Measurements from ENCODE around the gene ZDHHC14.
"Not testable (repeated sequence)": the region's sequence is repeated elsewhere in the genome, so short reads cannot be mapped to it uniquely, and the experiment has no call there.

ZDHHC14 gene

GRCh38 chr6:157381631-157382621, 936 bp downstream of the ZDHHC14 start:
- peak; percentile 60 for DNase-seq

- DNase-seq, result no peak
Measured at GRCh38 chr6:157382821-157383220, 1.8 kb downstream of the ZDHHC14 start.

GRCh38 chr6:157383471-157383870, 2.5 kb downstream of the ZDHHC14 start:
- no peak for DNase-seq

GRCh38 chr6:157384962-157385361, 4.0 kb downstream of the ZDHHC14 start:
- DNase-seq, result not testable (repeated sequence)

- no peak for DNase-seq
Measured at GRCh38 chr6:157385482-157385881, 4.5 kb downstream of the ZDHHC14 start.

- DNase-seq, result no peak
Measured at GRCh38 chr6:157386023-157386422, 5.0 kb downstream of the ZDHHC14 start.

- DNase-seq, result no peak
Measured at GRCh38 chr6:157386454-157386853, 5.5 kb downstream of the ZDHHC14 start.

- no peak for DNase-seq
Measured at GRCh38 chr6:157388924-157389323, 7.9 kb downstream of the ZDHHC14 start.

- no peak for DNase-seq
Measured at GRCh38 chr6:157390273-157391060, 9.5 kb downstream of the ZDHHC14 start.

GRCh38 chr6:157392927-157393668, 12.1 kb downstream of the ZDHHC14 start:
- DNase-seq, result no peak

GRCh38 chr6:157393669-157394327, 12.8 kb downstream of the ZDHHC14 start:
- DNase-seq, result no peak

- not testable (repeated sequence) for DNase-seq
Measured at GRCh38 chr6:157395199-157395598, 14.2 kb downstream of the ZDHHC14 start.

- DNase-seq, result no peak
Measured at GRCh38 chr6:157396026-157396425, 15.0 kb downstream of the ZDHHC14 start.

GRCh38 chr6:157397660-157398059, 16.7 kb downstream of the ZDHHC14 start:
- DNase-seq, result no peak

GRCh38 chr6:157398151-157398550, 17.2 kb downstream of the ZDHHC14 start:
- no peak for DNase-seq

- no peak for DNase-seq
Measured at GRCh38 chr6:157400676-157401075, 19.7 kb downstream of the ZDHHC14 start.

GRCh38 chr6:157401734-157402338, 20.8 kb downstream of the ZDHHC14 start:
- no peak for DNase-seq

GRCh38 chr6:157402996-157403685, 22.2 kb downstream of the ZDHHC14 start:
- no peak for DNase-seq

- DNase-seq, result no peak
Measured at GRCh38 chr6:157403686-157404051, 22.7 kb downstream of the ZDHHC14 start.

- peak; percentile 38 for DNase-seq
Measured at GRCh38 chr6:157405986-157406385, 25.0 kb downstream of the ZDHHC14 start.

GRCh38 chr6:157406661-157407060, 25.7 kb downstream of the ZDHHC14 start:
- no peak for DNase-seq

Measured in right hindlimb (tissue), 1 donor.